GM10248 (cell line): ENCODE results near the gene BCL11A.

ENCODE experiments used
- CTCF ChIA-PET: fragments of 300-600 bp; sonication (Branson Sonifier 250); formaldehyde crosslinking; extraction: SDS; loops from one replicate; lab custom pipeline; 2021; ENCODE audit warnings: antibody characterized with exemption; lab: Yijun Ruan, JAX
- POLR2A ChIA-PET: fragments of 350-650 bp; sonication (Branson Sonifier 250); formaldehyde crosslinking; extraction: SDS; loops from one replicate; lab custom pipeline; 2020; ENCODE audit warnings: antibody characterized with exemption; lab: Yijun Ruan, JAX
- DNase-seq: peaks from one replicate; pipeline ENCODE4 v3.0.0; 2012; ENCODE audit errors: extremely low spot score
- CTCF ChIP-seq: IDR thresholded peaks from 2 replicates; pipeline ENCODE4 v1.5.1; 2012; ENCODE audit warnings: mild to moderate bottlenecking, low read depth; ENCODE audit errors: extremely low read depth, missing control alignments, control extremely low read depth

BCL11A gene

DNA sequence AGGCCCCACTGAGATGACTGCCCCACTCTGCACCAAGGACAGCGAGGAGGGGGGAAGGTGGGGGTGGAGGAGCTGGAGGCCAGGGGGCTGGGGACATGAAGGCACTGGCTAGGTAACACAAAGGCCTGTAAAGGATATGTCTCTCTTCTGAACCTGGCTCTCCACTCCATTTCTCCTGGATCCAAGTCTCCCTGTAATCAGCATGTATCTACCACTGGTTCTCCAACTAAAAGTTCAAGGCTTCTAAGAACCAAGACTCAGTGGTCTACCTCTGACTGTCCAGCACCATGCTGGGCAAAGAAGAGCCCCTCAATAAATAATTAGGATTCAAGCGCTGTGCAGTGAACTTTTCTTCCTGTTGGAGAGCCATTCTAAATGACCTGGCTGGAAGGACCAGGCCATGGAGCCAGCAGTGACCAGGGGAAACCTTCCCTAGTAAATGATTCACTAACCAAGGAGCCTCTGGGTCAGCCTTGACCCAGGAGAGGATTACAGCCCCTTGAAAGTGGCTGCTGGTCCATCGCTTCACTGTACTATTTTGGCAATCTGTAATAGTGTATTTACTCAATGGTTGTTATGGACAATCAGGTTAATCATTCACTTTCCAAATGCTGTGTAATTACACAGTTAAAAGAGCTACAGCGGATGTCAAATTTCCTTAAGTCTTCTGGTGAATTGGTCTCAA is 73.2 kb downstream of the BCL11A start:
- ChIA-PET POLR2A (no interaction called here), CTCF (no interaction called here)
- no peak for DNase-seq
- TF ChIP-seq CTCF, result no peak

GRCh38 chr2:60479226-60480088 is 74.0 kb downstream of the BCL11A start:
- DNase-seq, result no peak
- TF ChIP-seq CTCF, result no peak
- ChIA-PET CTCF (no interaction called here), POLR2A (no interaction called here)

DNA sequence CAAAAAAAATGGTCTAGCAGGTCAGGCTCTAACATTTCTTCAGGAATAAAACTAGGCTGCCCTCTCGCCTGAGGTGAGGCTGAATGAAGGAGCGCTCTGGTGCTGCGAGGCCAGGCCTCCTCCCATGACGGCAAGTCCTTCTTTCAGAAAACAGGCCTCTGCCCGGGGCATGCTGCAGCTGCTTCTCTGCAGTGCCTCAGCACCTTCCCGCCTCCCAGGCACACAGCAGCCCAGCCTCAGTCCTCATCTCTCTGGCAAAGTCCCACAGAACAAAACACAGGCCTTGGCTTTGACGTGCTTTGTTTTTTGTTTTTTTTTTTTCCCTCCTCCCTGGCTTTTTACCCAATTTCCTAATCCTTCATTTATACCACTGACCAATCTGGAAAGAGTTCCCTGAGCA is 74.8 kb downstream of the BCL11A start:
- POLR2A ChIA-PET, result no interaction called here
- TF ChIP-seq CTCF, result no peak
- DNase-seq, result no peak
- CTCF ChIA-PET, result no interaction called here

- no peak for TF ChIP-seq CTCF
- DNase-seq, result no peak
- POLR2A ChIA-PET, result no interaction called here
- CTCF ChIA-PET, result interaction anchor here (1.1 to 1.5 kb wide), 2 partner anchors 11 to 23 kb away, joined by 3 read pairs; no protein-coding TSS in a partner anchor
These were observed 77.1 kb downstream of the BCL11A start for GRCh38 chr2:60476206-60476954.

GRCh38 chr2:60475123-60475830 is 78.2 kb downstream of the BCL11A start:
- ChIA-PET POLR2A (no interaction called here), CTCF (interaction anchor here (1.1 to 1.5 kb wide), 2 partner anchors 10 to 24 kb away, joined by 3 read pairs; no protein-coding TSS in a partner anchor)
- DNase-seq, result no peak
- TF ChIP-seq CTCF, result no peak

GRCh38 chr2:60474301-60474700 is 79.2 kb downstream of the BCL11A start:
- no peak for DNase-seq
- ChIA-PET CTCF (interaction anchor here (1.1 kb wide), 1 partner anchor 14 kb away, joined by 4 read pairs; no protein-coding TSS in a partner anchor), POLR2A (no interaction called here)
- TF ChIP-seq CTCF, result no peak
